NT2/D1 (cell line): Measurements from ENCODE around the gene PLEKHG1.

ENCODE experiments used
- YY1 ChIP-seq: IDR thresholded peaks from 2 replicates; pipeline ENCODE4 v1.6.1; 2011; ENCODE audit not compliant: insufficient read length, insufficient read depth
- ZNF274 ChIP-seq: IDR thresholded peaks from 2 replicates; pipeline ENCODE4 v1.6.1; 2011; ENCODE audit warnings: mild to moderate bottlenecking, low read depth, low read length

- TF ChIP-seq ZNF274, result no peak
- TF ChIP-seq YY1, result no peak
These were observed 23.5 kb downstream of the PLEKHG1 start for GRCh38 chr6:150622941-150623874.
